ENCODE results near the gene WDR48. TPM values are rescaled to one million over a fixed set of nuclear protein-coding genes. Genes with fewer than 3 reads are reported as not detected.

Gene WDR48
- total and polyA plus RNA-seq, 9 donors = 20.7 to 55.5 (median 38.2) TPM

GRCh38 chr3:39099738-39100499 is 48.1 kb downstream of the WDR48 start:
- Histone ChIP-seq H3K9me3 (no peaks in the 10 kb centered on the region), H3K27me3 (no peaks in the 10 kb centered on the region), H3K36me3 (no peaks in the 10 kb centered on the region), H3K27ac (no peak overlapping the region), H3K4me1 (ENCODE audit: insufficient read depth) (peaks cover 4% of the 10 kb centered on the region), H3K4me3 (no peak overlapping the region)
- WGBS, 3 donors = 93 to 100% (median 95%) methylated on average over 2 of the region's 2 CpGs
- TF ChIP-seq POLR2A (IDR thresholded peaks at IDR 0.05) (no peak), EP300 (IDR thresholded peaks at IDR 0.05) (no peak), CTCF (IDR thresholded peaks at IDR 0.05) (no peak)
- intact Hi-C loops (cut with DNase I) = no loop called here
- DNase-seq = no peak

- 86 to 90% (median 87%) methylated on average over 9 of the region's 9 CpGs for WGBS, 3 donors
- no peaks in the 10 kb centered on the region for H3K36me3 ChIP-seq
- TF ChIP-seq POLR2A (IDR thresholded peaks at IDR 0.05) (no peak), CTCF (IDR thresholded peaks at IDR 0.05) (no peak), EP300 (IDR thresholded peaks at IDR 0.05) (no peak)
- H3K27me3 ChIP-seq = no peaks in the 10 kb centered on the region
- no peak for DNase-seq
- no peak overlapping the region for H3K27ac ChIP-seq
- peaks cover 2% of the 10 kb centered on the region for H3K4me1 ChIP-seq (ENCODE audit: insufficient read depth)
- intact Hi-C loops (cut with DNase I) = no loop called here
- H3K4me3 ChIP-seq = no peak overlapping the region
- H3K9me3 ChIP-seq = no peaks in the 10 kb centered on the region
Measured at GRCh38 chr3:39100500-39100886, 48.7 kb downstream of the WDR48 start.

- no peaks in the 10 kb centered on the region for H3K27me3 ChIP-seq
- peaks cover 2% of the 10 kb centered on the region for H3K4me1 ChIP-seq (ENCODE audit: insufficient read depth)
- H3K27ac ChIP-seq = no peak overlapping the region
- no peaks in the 10 kb centered on the region for H3K9me3 ChIP-seq
- no peak for TF ChIP-seq EP300 (IDR thresholded peaks at IDR 0.05)
- TF ChIP-seq CTCF (IDR thresholded peaks at IDR 0.05) = no peak
- intact Hi-C loops (cut with DNase I) = no loop called here
- no peak for DNase-seq
- 92 to 94% (median 93%) methylated on average over 5 of the region's 5 CpGs for WGBS, 3 donors
- H3K36me3 ChIP-seq = no peaks in the 10 kb centered on the region
- no peak overlapping the region for H3K4me3 ChIP-seq
Measured at GRCh38 chr3:39101022-39101689, 49.3 kb downstream of the WDR48 start.

- no peak for DNase-seq
- no peaks in the 10 kb centered on the region for H3K36me3 ChIP-seq
- peak overlapping the region in 1 of 2 donors; percentile 6 for H3K27ac ChIP-seq
- intact Hi-C loops (cut with DNase I) = no loop called here
- no peaks in the 10 kb centered on the region for H3K9me3 ChIP-seq
- peaks cover 2% of the 10 kb centered on the region for H3K4me1 ChIP-seq (ENCODE audit: insufficient read depth)
- TF ChIP-seq POLR2A (IDR thresholded peaks at IDR 0.05) (no peak), EP300 (IDR thresholded peaks at IDR 0.05) (no peak), CTCF (IDR thresholded peaks at IDR 0.05) (no peak)
- WGBS, 3 donors = 94 to 98% (median 94%) methylated on average over 8 of the region's 8 CpGs
- H3K4me3 ChIP-seq = no peak overlapping the region
- H3K27me3 ChIP-seq = no peaks in the 10 kb centered on the region
Measured at GRCh38 chr3:39102504-39103323, 50.9 kb downstream of the WDR48 start.

All from ovary (tissue), 9 donors.